A549 (cell line): Measurements from ENCODE around the gene DEPDC5.

Experiments
- BHLHE40 ChIP-seq: IDR thresholded peaks from 2 replicates; pipeline ENCODE4 v1.6.1; 2012; ENCODE audit warnings: low read depth, low read length, inconsistent platforms
- EP300 ChIP-seq, 2 experiments: fragments of >200 bp; sonication (Bioruptor Twin); formaldehyde crosslinking; IDR thresholded peaks; 2 replicates in 1 of 2; 3 replicates in 1 of 2; pipeline ENCODE4 v1.6.1; 2016 to 2017
- HDAC2 ChIP-seq: fragments of 200-600 bp; sonication (generic); IDR thresholded peaks from 2 replicates; pipeline ENCODE4 v1.6.1; 2016
- JUN ChIP-seq, 2 experiments: fragments of >200 bp; sonication (Bioruptor Twin); formaldehyde crosslinking; IDR thresholded peaks; 2 replicates in 1 of 2; 3 replicates in 1 of 2; pipeline ENCODE4 v1.6.1; 2016 to 2017
- NFE2L2 ChIP-seq: fragments of 150-350 bp; conservative IDR thresholded peaks from 2 replicates; pipeline ENCODE4 v1.6.1; 2014; ENCODE audit warnings: low read length
- POLR2A ChIP-seq: IDR thresholded peaks from 2 replicates; pipeline ENCODE4 v1.6.1; 2012; ENCODE audit warnings: mild to moderate bottlenecking, low read length
- RCOR1 ChIP-seq: fragments of 150-350 bp; IDR thresholded peaks from 2 replicates; pipeline ENCODE4 v1.6.1; 2014; ENCODE audit warnings: antibody characterized with exemption, low read length, low read depth
- SREBF2 ChIP-seq: fragments of 450-650 bp; IDR thresholded peaks from 2 replicates; pipeline ENCODE4 v1.6.1; 2014; ENCODE audit warnings: mild to moderate bottlenecking, moderate library complexity
- ZFP36 ChIP-seq: fragments of 450-650 bp; IDR thresholded peaks from 2 replicates; pipeline ENCODE4 v1.6.1; 2014; ENCODE audit warnings: borderline replicate concordance; ENCODE audit not compliant: partially characterized antibody
- TF ChIP-seq, protein P1 (sequence below): IDR thresholded peaks from 2 replicates; pipeline ENCODE4 v1.6.1; 2012
- TF ChIP-seq, protein P2 (sequence below): fragments of >200 bp; sonication (Bioruptor Twin); formaldehyde crosslinking; IDR thresholded peaks from 3 replicates; pipeline ENCODE4 v1.5.1; 2016
- TF ChIP-seq, protein P3 (sequence below): fragments of 200-600 bp; sonication (generic); IDR thresholded peaks from 2 replicates; pipeline ENCODE4 v1.6.1; 2016; ENCODE audit warnings: antibody characterized with exemption, mild to moderate bottlenecking, moderate library complexity

DNA sequence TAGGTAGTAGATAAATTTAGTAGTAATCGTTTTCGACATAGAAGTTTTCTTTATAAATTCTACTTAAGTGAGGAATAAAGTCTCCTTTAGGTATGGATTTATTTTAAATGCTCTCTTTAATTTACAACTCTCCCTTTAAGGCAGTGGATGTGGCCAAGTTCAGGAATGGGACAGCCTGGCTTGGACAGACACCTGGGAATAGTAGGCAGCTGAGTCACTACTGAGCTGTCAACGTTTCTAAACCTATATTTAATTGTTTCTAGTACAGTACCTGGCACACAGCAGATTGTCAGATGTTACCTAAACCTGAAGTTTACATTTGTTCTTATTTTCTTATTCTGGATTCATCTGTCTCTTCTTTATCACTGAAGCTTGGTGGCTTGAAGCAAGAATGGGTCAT, 85.1 kb downstream of the DEPDC5 start:
- TF ChIP-seq, protein P1, sequence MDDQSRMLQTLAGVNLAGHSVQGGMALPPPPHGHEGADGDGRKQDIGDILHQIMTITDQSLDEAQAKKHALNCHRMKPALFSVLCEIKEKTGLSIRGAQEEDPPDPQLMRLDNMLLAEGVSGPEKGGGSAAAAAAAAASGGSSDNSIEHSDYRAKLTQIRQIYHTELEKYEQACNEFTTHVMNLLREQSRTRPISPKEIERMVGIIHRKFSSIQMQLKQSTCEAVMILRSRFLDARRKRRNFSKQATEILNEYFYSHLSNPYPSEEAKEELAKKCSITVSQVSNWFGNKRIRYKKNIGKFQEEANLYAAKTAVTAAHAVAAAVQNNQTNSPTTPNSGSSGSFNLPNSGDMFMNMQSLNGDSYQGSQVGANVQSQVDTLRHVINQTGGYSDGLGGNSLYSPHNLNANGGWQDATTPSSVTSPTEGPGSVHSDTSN, result no peak
- no peak for TF ChIP-seq SREBF2
- TF ChIP-seq BHLHE40, result no peak
- TF ChIP-seq, protein P2, sequence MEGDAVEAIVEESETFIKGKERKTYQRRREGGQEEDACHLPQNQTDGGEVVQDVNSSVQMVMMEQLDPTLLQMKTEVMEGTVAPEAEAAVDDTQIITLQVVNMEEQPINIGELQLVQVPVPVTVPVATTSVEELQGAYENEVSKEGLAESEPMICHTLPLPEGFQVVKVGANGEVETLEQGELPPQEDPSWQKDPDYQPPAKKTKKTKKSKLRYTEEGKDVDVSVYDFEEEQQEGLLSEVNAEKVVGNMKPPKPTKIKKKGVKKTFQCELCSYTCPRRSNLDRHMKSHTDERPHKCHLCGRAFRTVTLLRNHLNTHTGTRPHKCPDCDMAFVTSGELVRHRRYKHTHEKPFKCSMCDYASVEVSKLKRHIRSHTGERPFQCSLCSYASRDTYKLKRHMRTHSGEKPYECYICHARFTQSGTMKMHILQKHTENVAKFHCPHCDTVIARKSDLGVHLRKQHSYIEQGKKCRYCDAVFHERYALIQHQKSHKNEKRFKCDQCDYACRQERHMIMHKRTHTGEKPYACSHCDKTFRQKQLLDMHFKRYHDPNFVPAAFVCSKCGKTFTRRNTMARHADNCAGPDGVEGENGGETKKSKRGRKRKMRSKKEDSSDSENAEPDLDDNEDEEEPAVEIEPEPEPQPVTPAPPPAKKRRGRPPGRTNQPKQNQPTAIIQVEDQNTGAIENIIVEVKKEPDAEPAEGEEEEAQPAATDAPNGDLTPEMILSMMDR, result no peak
- TF ChIP-seq NFE2L2, result no peak
- no peak for TF ChIP-seq EP300 (IDR thresholded peaks at IDR 0.05)
- TF ChIP-seq ZFP36, result no peak
- TF ChIP-seq, protein P3, sequence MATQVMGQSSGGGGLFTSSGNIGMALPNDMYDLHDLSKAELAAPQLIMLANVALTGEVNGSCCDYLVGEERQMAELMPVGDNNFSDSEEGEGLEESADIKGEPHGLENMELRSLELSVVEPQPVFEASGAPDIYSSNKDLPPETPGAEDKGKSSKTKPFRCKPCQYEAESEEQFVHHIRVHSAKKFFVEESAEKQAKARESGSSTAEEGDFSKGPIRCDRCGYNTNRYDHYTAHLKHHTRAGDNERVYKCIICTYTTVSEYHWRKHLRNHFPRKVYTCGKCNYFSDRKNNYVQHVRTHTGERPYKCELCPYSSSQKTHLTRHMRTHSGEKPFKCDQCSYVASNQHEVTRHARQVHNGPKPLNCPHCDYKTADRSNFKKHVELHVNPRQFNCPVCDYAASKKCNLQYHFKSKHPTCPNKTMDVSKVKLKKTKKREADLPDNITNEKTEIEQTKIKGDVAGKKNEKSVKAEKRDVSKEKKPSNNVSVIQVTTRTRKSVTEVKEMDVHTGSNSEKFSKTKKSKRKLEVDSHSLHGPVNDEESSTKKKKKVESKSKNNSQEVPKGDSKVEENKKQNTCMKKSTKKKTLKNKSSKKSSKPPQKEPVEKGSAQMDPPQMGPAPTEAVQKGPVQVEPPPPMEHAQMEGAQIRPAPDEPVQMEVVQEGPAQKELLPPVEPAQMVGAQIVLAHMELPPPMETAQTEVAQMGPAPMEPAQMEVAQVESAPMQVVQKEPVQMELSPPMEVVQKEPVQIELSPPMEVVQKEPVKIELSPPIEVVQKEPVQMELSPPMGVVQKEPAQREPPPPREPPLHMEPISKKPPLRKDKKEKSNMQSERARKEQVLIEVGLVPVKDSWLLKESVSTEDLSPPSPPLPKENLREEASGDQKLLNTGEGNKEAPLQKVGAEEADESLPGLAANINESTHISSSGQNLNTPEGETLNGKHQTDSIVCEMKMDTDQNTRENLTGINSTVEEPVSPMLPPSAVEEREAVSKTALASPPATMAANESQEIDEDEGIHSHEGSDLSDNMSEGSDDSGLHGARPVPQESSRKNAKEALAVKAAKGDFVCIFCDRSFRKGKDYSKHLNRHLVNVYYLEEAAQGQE, result no peak
- TF ChIP-seq POLR2A, result no peak
- TF ChIP-seq JUN (IDR thresholded peaks at IDR 0.05), result no peak
- TF ChIP-seq HDAC2, result no peak
- no peak for TF ChIP-seq RCOR1
